COLO829 (cell line): ENCODE results near the gene CERKL.

Experiments
- DNase-seq: peaks from one replicate; pipeline ENCODE4 v3.0.0; 2012; ENCODE audit warnings: low spot score

The CERKL gene

DNA sequence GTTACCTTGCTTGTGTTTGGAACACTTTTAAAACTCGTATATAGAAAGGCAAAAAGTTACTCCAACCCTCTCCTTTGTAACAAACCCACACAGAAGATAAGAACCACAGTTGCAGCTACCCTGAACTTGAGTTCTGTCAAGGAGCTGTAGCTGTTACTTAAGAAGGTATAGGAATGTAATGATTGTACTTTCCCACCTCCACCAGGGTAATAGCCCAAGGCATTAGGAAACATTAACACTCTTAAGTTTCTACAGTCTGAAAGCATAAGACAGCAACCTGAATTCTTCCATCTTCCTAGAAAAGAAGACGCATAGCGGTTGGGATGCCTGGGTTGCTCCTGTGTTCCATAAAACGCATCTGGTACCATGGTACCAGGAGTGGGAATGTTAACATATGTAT, 156.7 kb downstream of the CERKL start:
- DNase-seq = no peak

DNA sequence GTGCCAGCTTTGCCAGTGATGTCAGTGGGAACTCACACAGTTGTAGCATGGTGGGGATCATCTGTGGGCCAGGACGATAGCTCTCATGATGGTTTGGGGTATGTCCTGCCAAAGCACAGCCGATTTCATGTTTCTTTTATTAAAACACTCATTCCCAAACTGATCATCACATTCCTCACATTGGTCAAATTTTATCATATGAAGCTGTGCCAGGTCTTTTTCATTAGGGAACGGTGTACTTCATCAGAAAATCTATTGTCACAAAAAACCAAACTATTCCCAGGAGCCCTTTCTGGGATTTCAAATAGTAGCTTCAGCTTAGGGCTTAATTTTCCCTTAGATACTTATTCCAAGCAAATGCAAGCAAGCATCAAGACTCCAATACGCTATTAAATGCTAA, 157.7 kb downstream of the CERKL start:
- no peak for DNase-seq
